SK-N-MC (cell line): ENCODE measurements around the gene GADD45GIP1.

ENCODE experiments used
- EZH2 ChIP-seq: fragments of 200-600 bp; sonication (generic); IDR thresholded peaks from one replicate; pipeline ENCODE4 v1.6.1; 2017; ENCODE audit warnings: antibody characterized with exemption
- POLR2AphosphoS5 ChIP-seq: IDR thresholded peaks from 2 replicates; pipeline ENCODE4 v1.6.1; 2012; ENCODE audit warnings: mild to moderate bottlenecking, low read depth, low read length, borderline replicate concordance

DNA sequence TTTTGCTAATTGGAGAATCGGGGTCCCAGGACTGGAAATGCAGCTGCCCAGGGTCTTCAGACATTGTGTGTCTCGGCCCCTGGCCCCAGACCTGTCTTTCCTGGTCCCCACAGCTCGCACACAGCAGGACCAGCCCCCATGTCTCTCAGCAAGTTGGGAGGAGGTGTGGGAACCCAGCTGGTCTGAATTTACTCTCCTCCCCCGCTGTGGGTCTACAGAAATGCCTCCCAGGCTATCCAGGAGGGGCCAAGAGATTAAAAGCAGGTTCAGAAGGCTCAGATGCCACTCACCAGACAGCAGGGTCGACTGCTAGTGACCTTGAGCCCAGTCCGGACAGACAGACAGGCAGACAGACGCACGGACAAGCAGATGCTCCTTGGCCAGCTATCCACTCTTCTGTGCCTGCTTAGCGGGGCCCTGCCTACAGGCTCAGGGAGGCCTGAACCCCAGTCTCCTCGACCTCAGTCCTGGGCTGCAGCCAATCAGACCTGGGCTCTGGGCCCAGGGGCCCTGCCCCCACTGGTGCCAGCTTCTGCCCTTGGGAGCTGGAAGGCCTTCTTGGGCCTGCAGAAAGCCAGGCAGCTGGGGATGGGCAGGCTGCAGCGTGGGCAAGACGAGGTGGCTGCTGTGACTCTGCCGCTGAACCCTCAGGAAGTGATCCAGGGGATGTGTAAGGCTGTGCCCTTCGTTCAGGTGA is 12.4 kb upstream of the GADD45GIP1 start, which contains the start of gene DAND5:
- TF ChIP-seq EZH2 (no peak), POLR2AphosphoS5 (no peak)
